Astrocyte (in vitro differentiated cells and primary cell): Measurements from ENCODE around the gene SARDH. TPM values are rescaled to one million over a fixed set of nuclear protein-coding genes. Genes with fewer than 3 reads are reported as not detected.

Experiments
- DNase-seq: peaks from one replicate; pipeline ENCODE4 v3.0.0-alpha.2; 2010; ENCODE audit warnings: low read depth
- FAIRE-seq: peaks from 2 replicates; lab custom pipeline; 2011; peaks lifted over from hg19 to GRCh38; lab: Jason Lieb, UNC
- H2AFZ ChIP-seq: 2 replicates; pipeline ENCODE4 v1.6.0; 2012; ENCODE audit warnings: low read depth, low read length, inconsistent platforms
- H3K27ac ChIP-seq: 2 replicates; pipeline ENCODE4 v1.5.1; 2011; ENCODE audit warnings: low read depth, low read length, inconsistent platforms
- H3K27me3 ChIP-seq: 2 replicates; pipeline ENCODE4 v1.6.0; 2011; ENCODE audit warnings: low read length, inconsistent platforms; ENCODE audit not compliant: insufficient read depth
- H3K36me3 ChIP-seq: 2 replicates; pipeline ENCODE4 v1.5.1; 2011; ENCODE audit warnings: low read length, inconsistent platforms; ENCODE audit not compliant: insufficient read depth
- H3K4me1 ChIP-seq: 2 replicates; pipeline ENCODE4 v1.5.1; 2011; ENCODE audit warnings: low read length, inconsistent platforms; ENCODE audit not compliant: insufficient read depth
- H3K4me2 ChIP-seq: 2 replicates; pipeline ENCODE4 v1.6.0; 2012; ENCODE audit warnings: low read length, inconsistent platforms
- H3K4me3 ChIP-seq: 2 replicates; pipeline ENCODE4 v1.5.1; 2011; ENCODE audit warnings: low read depth, mild to moderate bottlenecking, low read length, inconsistent platforms; ENCODE audit not compliant: insufficient read depth
- H3K79me2 ChIP-seq: 2 replicates; pipeline ENCODE4 v1.6.0; 2012; ENCODE audit warnings: mild to moderate bottlenecking, low read length, inconsistent platforms; ENCODE audit not compliant: insufficient read depth
- H3K9ac ChIP-seq: 2 replicates; pipeline ENCODE4 v1.6.0; 2012; ENCODE audit warnings: mild to moderate bottlenecking, low read length, inconsistent platforms
- H3K9me3 ChIP-seq: 2 replicates; pipeline ENCODE4 v1.5.1; 2012; ENCODE audit warnings: low read depth, mild to moderate bottlenecking, low read length, inconsistent platforms; ENCODE audit not compliant: insufficient read depth
- H4K20me1 ChIP-seq: 2 replicates; pipeline ENCODE4 v1.6.0; 2012; ENCODE audit warnings: low read length, inconsistent platforms; ENCODE audit not compliant: insufficient read depth
- H3K27ac Mint-ChIP-seq: one replicate; pipeline ENCODE4 v1.8.0; 2021; ENCODE audit warnings: mild to moderate bottlenecking, mixed read lengths; ENCODE audit not compliant: unreplicated experiment
- H3K27me3 Mint-ChIP-seq: one replicate; pipeline ENCODE4 v1.8.0; 2021; ENCODE audit warnings: low read depth, mixed read lengths; ENCODE audit not compliant: unreplicated experiment
- H3K36me3 Mint-ChIP-seq: one replicate; pipeline ENCODE4 v1.8.0; 2021; ENCODE audit warnings: low read depth, mixed read lengths; ENCODE audit not compliant: unreplicated experiment
- H3K4me1 Mint-ChIP-seq: one replicate; pipeline ENCODE4 v1.8.0; 2021; ENCODE audit warnings: low read depth, mixed read lengths; ENCODE audit not compliant: unreplicated experiment
- H3K4me3 Mint-ChIP-seq: one replicate; pipeline ENCODE4 v1.8.0; 2021; ENCODE audit warnings: mild to moderate bottlenecking, moderate library complexity, mixed read lengths; ENCODE audit not compliant: unreplicated experiment
- H3K9me3 Mint-ChIP-seq: one replicate; pipeline ENCODE4 v1.8.0; 2021; ENCODE audit warnings: mild to moderate bottlenecking, mixed read lengths; ENCODE audit not compliant: unreplicated experiment
- CTCF ChIP-seq: IDR thresholded peaks from 2 replicates; pipeline ENCODE4 v1.5.1; 2011; ENCODE audit warnings: low read depth, mild to moderate bottlenecking, inconsistent platforms, low read length, moderate library complexity; ENCODE audit not compliant: insufficient read depth
- EZH2 ChIP-seq: IDR thresholded peaks from 2 replicates; pipeline ENCODE4 v1.6.1; 2012; ENCODE audit warnings: mild to moderate bottlenecking, low read length, inconsistent platforms; ENCODE audit not compliant: insufficient read depth
- total RNA-seq: library from RNA; stranded (reverse); gene quantifications from 2 replicates; pipeline ENCODE4 v1.2.1, GENCODE V29; 2021

Gene SARDH
- total RNA-seq, 1 donor from 2014 or later = 2.8 TPM

DNA sequence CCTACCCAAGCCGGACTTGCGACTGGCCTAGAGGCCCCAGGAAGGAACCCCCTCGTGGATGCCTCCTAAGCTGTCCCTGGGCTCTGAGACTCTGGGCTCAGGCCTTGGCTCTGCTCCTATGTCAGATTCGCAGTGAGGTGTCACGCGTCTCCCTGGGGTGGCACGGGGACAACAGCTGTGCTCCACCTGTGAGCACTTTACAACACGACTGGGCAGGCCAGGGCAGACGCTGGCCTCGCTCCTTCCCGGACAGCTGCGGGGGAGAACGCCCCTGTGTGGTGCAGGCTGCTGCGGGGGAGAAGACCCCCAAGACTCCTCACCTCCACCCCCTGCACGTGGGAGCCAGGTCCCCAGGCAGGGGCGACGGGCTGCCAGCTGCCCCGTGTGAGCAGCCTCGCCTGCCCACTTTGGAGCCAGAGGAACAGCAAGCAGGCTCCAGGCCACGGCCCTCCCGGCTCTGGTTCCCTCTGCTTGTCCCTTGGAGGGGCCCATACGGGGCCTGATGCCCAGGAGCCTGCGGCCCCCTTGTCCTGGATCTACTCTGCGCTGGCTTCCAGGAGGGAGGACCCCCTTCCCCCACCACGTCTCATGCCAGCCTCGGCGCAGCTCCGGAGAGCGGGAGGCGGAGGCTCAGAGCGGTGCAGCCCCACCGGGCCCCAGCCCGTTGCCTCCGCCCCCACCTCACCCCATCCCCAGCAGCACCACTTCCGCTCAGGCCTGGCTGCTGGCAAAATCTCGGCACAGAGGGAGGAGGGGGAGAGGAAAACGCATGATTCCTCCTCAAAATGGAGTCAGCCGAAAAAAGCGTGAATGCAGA lies 36.0 kb downstream of the SARDH start:
- Mint-ChIP-seq H3K27me3 (peaks cover 24% of the 10 kb centered on the region), H3K9me3 (no peaks in the 10 kb centered on the region), H3K27ac (no peak overlapping the region), H3K4me1 (peaks cover 6% of the 10 kb centered on the region), H3K36me3 (peaks cover 2% of the 10 kb centered on the region), H3K4me3 (no peak overlapping the region)
- Histone ChIP-seq H3K36me3 (no peaks in the 10 kb centered on the region), H3K27me3 (no peaks in the 10 kb centered on the region), H3K4me1 (peaks cover 25% of the 10 kb centered on the region), H3K9me3 (no peaks in the 10 kb centered on the region), H4K20me1 (no peaks in the 10 kb centered on the region), H3K4me2 (peak overlapping the region; percentile 83), H3K4me3 (no peak overlapping the region), H3K27ac (no peak overlapping the region), H3K79me2 (no peaks in the 10 kb centered on the region), H2AFZ (peak overlapping the region; percentile 96), H3K9ac (peak overlapping the region; percentile 63)
- FAIRE-seq = no peak
- peak; percentile 15 for DNase-seq
- no peak for TF ChIP-seq EZH2
- no peak for TF ChIP-seq CTCF

GRCh38 chr9:133701321-133701980 lies 36.7 kb downstream of the SARDH start:
- Mint-ChIP-seq H3K4me1 (peaks cover 3% of the 10 kb centered on the region), H3K4me3 (no peak overlapping the region), H3K27me3 (peaks cover 26% of the 10 kb centered on the region), H3K27ac (no peak overlapping the region), H3K36me3 (peaks cover 3% of the 10 kb centered on the region), H3K9me3 (no peaks in the 10 kb centered on the region)
- Histone ChIP-seq H3K9me3 (no peaks in the 10 kb centered on the region), H3K27me3 (no peaks in the 10 kb centered on the region), H3K9ac (no peak overlapping the region), H4K20me1 (no peaks in the 10 kb centered on the region), H3K4me3 (no peak overlapping the region), H3K4me2 (peak overlapping the region; percentile 1), H3K79me2 (no peaks in the 10 kb centered on the region), H3K4me1 (peaks cover 19% of the 10 kb centered on the region), H3K27ac (no peak overlapping the region), H2AFZ (no peak overlapping the region), H3K36me3 (no peaks in the 10 kb centered on the region)
- FAIRE-seq (no peak), DNase-seq (no peak)
- TF ChIP-seq EZH2 = no peak
- TF ChIP-seq CTCF = no peak
